Measurements from ENCODE around the gene RORC.

RORC gene

GRCh38 chr1:151839457-151840403 is 8.1 kb upstream of the RORC start, which contains the start of gene C2CD4D:
C2CD4D (minus strand) TSS chr1:151839820; CDS start chr1:151838989, 831 bp downstream.
- FAIRE-seq (peak; percentile 31), DNase-seq (ENCODE audit: insufficient read length, low spot score) (no peak)
- TF ChIP-seq POLR2AphosphoS5 (IDR thresholded peaks at IDR 0.05; ENCODE audit: low read depth, low read length) (no peak), POU2F2 (IDR thresholded peaks at IDR 0.05; ENCODE audit: low read depth, low read length) (no peak), POLR2A (IDR thresholded peaks at IDR 0.05; ENCODE audit: low read depth, low read length) (no peak), PAX5 (IDR thresholded peaks at IDR 0.05; ENCODE audit: insufficient read depth, low read length, severe bottlenecking) (no peak), TAF1 (IDR thresholded peaks at IDR 0.05; ENCODE audit: low read depth, low read length) (no peak), SPI1 (IDR thresholded peaks at IDR 0.05; ENCODE audit: low read depth, low read length) (no peak)

GRCh38 chr1:151839082-151839412 is 7.4 kb upstream of the RORC start:
- DNase-seq (ENCODE audit: insufficient read length, low spot score) = no peak
- TF ChIP-seq TAF1 (IDR thresholded peaks at IDR 0.05; ENCODE audit: low read depth, low read length) = no peak
- no peak for TF ChIP-seq PAX5 (IDR thresholded peaks at IDR 0.05; ENCODE audit: insufficient read depth, low read length, severe bottlenecking)
- TF ChIP-seq SPI1 (IDR thresholded peaks at IDR 0.05; ENCODE audit: low read depth, low read length) = no peak
- TF ChIP-seq POU2F2 (IDR thresholded peaks at IDR 0.05; ENCODE audit: low read depth, low read length) = no peak
- TF ChIP-seq POLR2AphosphoS5 (IDR thresholded peaks at IDR 0.05; ENCODE audit: low read depth, low read length) = no peak
- TF ChIP-seq POLR2A (IDR thresholded peaks at IDR 0.05; ENCODE audit: low read depth, low read length) = no peak
- FAIRE-seq = no peak

GRCh38 chr1:151838222-151839081 is 6.8 kb upstream of the RORC start:
- no peak for TF ChIP-seq PAX5 (IDR thresholded peaks at IDR 0.05; ENCODE audit: insufficient read depth, low read length, severe bottlenecking)
- no peak for TF ChIP-seq POLR2AphosphoS5 (IDR thresholded peaks at IDR 0.05; ENCODE audit: low read depth, low read length)
- TF ChIP-seq TAF1 (IDR thresholded peaks at IDR 0.05; ENCODE audit: low read depth, low read length) = no peak
- TF ChIP-seq SPI1 (IDR thresholded peaks at IDR 0.05; ENCODE audit: low read depth, low read length) = no peak
- no peak for TF ChIP-seq POLR2A (IDR thresholded peaks at IDR 0.05; ENCODE audit: low read depth, low read length)
- DNase-seq (ENCODE audit: insufficient read length, low spot score) (peak; percentile 53), FAIRE-seq (peak; percentile 69)

- TF ChIP-seq TAF1 (IDR thresholded peaks at IDR 0.05; ENCODE audit: low read depth, low read length) (no peak), SPI1 (IDR thresholded peaks at IDR 0.05; ENCODE audit: low read depth, low read length) (no peak), PAX5 (IDR thresholded peaks at IDR 0.05; ENCODE audit: insufficient read depth, low read length, severe bottlenecking) (no peak), POLR2A (IDR thresholded peaks at IDR 0.05; ENCODE audit: low read depth, low read length) (no peak), POLR2AphosphoS5 (IDR thresholded peaks at IDR 0.05; ENCODE audit: low read depth, low read length) (no peak), POU2F2 (IDR thresholded peaks at IDR 0.05; ENCODE audit: low read depth, low read length) (no peak)
- FAIRE-seq (no peak), DNase-seq (ENCODE audit: insufficient read length, low spot score) (no peak)
These were observed 6.3 kb upstream of the RORC start for GRCh38 chr1:151837884-151838221.

GRCh38 chr1:151837197-151837596 is 5.6 kb upstream of the RORC start:
- DNase-seq (ENCODE audit: insufficient read length, low spot score) = no peak
- FAIRE-seq = no peak
- TF ChIP-seq POLR2A (IDR thresholded peaks at IDR 0.05; ENCODE audit: low read depth, low read length) (no peak), POLR2AphosphoS5 (IDR thresholded peaks at IDR 0.05; ENCODE audit: low read depth, low read length) (no peak), SPI1 (IDR thresholded peaks at IDR 0.05; ENCODE audit: low read depth, low read length) (no peak), POU2F2 (IDR thresholded peaks at IDR 0.05; ENCODE audit: low read depth, low read length) (no peak), TAF1 (IDR thresholded peaks at IDR 0.05; ENCODE audit: low read depth, low read length) (no peak), PAX5 (IDR thresholded peaks at IDR 0.05; ENCODE audit: insufficient read depth, low read length, severe bottlenecking) (no peak)

- DNase-seq (ENCODE audit: insufficient read length, low spot score) (no peak), FAIRE-seq (no peak)
- TF ChIP-seq POU2F2 (IDR thresholded peaks at IDR 0.05; ENCODE audit: low read depth, low read length) = no peak
- no peak for TF ChIP-seq POLR2A (IDR thresholded peaks at IDR 0.05; ENCODE audit: low read depth, low read length)
- no peak for TF ChIP-seq TAF1 (IDR thresholded peaks at IDR 0.05; ENCODE audit: low read depth, low read length)
- no peak for TF ChIP-seq PAX5 (IDR thresholded peaks at IDR 0.05; ENCODE audit: insufficient read depth, low read length, severe bottlenecking)
- TF ChIP-seq SPI1 (IDR thresholded peaks at IDR 0.05; ENCODE audit: low read depth, low read length) = no peak
- no peak for TF ChIP-seq POLR2AphosphoS5 (IDR thresholded peaks at IDR 0.05; ENCODE audit: low read depth, low read length)
These were observed 4.0 kb upstream of the RORC start for GRCh38 chr1:151835596-151835995.

- FAIRE-seq = no peak
- TF ChIP-seq POU2F2 (IDR thresholded peaks at IDR 0.05; ENCODE audit: low read depth, low read length) (no peak), POLR2AphosphoS5 (IDR thresholded peaks at IDR 0.05; ENCODE audit: low read depth, low read length) (no peak), TAF1 (IDR thresholded peaks at IDR 0.05; ENCODE audit: low read depth, low read length) (no peak), SPI1 (IDR thresholded peaks at IDR 0.05; ENCODE audit: low read depth, low read length) (no peak), PAX5 (IDR thresholded peaks at IDR 0.05; ENCODE audit: insufficient read depth, low read length, severe bottlenecking) (no peak), POLR2A (IDR thresholded peaks at IDR 0.05; ENCODE audit: low read depth, low read length) (no peak)
- DNase-seq (ENCODE audit: insufficient read length, low spot score) = no peak
These were observed 2.6 kb upstream of the RORC start for GRCh38 chr1:151834239-151834638.

- TF ChIP-seq PAX5 (IDR thresholded peaks at IDR 0.05; ENCODE audit: insufficient read depth, low read length, severe bottlenecking) (no peak), POU2F2 (IDR thresholded peaks at IDR 0.05; ENCODE audit: low read depth, low read length) (no peak), POLR2AphosphoS5 (IDR thresholded peaks at IDR 0.05; ENCODE audit: low read depth, low read length) (no peak), TAF1 (IDR thresholded peaks at IDR 0.05; ENCODE audit: low read depth, low read length) (no peak), POLR2A (IDR thresholded peaks at IDR 0.05; ENCODE audit: low read depth, low read length) (no peak), SPI1 (IDR thresholded peaks at IDR 0.05; ENCODE audit: low read depth, low read length) (no peak)
- FAIRE-seq = no peak
- DNase-seq (ENCODE audit: insufficient read length, low spot score) = no peak
These were observed 1.7 kb upstream of the RORC start for GRCh38 chr1:151833172-151833900.

Data from GM12891 (cell line).